ENCODE results near the gene CBLB.

The CBLB gene

DNA sequence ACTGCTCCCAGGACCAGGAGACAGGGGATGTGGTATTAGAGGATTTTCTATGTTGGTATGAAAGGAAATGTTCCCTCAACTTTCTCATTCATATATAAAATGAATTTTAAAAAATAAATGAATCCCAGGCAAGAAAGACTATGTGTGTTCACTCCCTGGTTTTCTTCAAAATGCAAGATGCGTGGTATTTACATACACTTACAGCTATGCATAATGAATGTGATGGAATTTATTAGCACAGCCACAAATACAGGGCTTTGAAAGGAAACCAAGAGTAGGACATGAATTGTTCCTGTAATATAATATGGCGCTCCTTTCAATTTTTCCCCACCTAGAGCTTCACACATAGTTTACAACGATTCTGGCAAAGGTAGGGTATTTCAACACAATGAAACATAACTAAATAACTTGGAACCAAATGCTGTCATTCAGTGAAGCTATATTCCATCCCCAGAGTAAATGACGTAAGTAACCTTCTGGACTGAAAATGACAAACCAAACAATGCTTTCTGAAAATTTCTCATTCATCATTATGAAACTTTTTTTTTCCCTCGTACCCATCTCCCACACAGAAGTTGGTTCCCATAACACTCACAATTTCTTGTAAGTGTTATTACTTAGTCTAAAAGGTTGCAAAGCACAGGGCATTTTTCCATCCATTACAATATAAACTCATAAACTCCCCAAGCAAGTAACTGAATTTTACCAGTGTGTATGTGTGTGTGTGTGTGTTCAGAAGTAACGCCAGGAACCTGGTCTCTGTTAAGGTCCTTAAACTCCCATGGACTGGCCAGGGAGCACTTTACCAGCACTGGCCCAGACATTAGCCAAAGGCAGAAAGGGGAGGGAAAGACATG is 41.8 kb downstream of the CBLB start:
- no peak for TF ChIP-seq FOXP2 (optimal IDR thresholded peaks at IDR 0.05; ENCODE audit: borderline replicate concordance, extremely low read depth, extremely low read length, insufficient read depth)
- no peak for TF ChIP-seq REST (IDR thresholded peaks at IDR 0.05; ENCODE audit: insufficient read depth in 1 of 2, low read depth in 2 of 2, low read length in 2 of 2)
- TF ChIP-seq POLR2AphosphoS5 (IDR thresholded peaks at IDR 0.05; ENCODE audit: low read depth, low read length), result no peak
- TF ChIP-seq SIN3A (IDR thresholded peaks at IDR 0.05; ENCODE audit: borderline replicate concordance, insufficient read depth, low read length), result no peak
- no peak for TF ChIP-seq TAF1 (IDR thresholded peaks at IDR 0.05; ENCODE audit: borderline replicate concordance, insufficient read depth, low read length)

- TF ChIP-seq TAF1 (IDR thresholded peaks at IDR 0.05; ENCODE audit: borderline replicate concordance, insufficient read depth, low read length) (no peak), REST (IDR thresholded peaks at IDR 0.05; ENCODE audit: insufficient read depth in 1 of 2, low read depth in 2 of 2, low read length in 2 of 2) (no peak)
Measured at GRCh38 chr3:105824129-105824528, 44.7 kb downstream of the CBLB start.

- TF ChIP-seq SIN3A (IDR thresholded peaks at IDR 0.05; ENCODE audit: borderline replicate concordance, insufficient read depth, low read length) (no peak), REST (IDR thresholded peaks at IDR 0.05; ENCODE audit: insufficient read depth in 1 of 2, low read depth in 2 of 2, low read length in 2 of 2) (no peak), POLR2AphosphoS5 (IDR thresholded peaks at IDR 0.05; ENCODE audit: low read depth, low read length) (no peak), FOXP2 (optimal IDR thresholded peaks at IDR 0.05; ENCODE audit: borderline replicate concordance, extremely low read depth, extremely low read length, insufficient read depth) (no peak), TAF1 (IDR thresholded peaks at IDR 0.05; ENCODE audit: borderline replicate concordance, insufficient read depth, low read length) (no peak)
Measured at GRCh38 chr3:105823149-105823867, 45.5 kb downstream of the CBLB start.

DNA sequence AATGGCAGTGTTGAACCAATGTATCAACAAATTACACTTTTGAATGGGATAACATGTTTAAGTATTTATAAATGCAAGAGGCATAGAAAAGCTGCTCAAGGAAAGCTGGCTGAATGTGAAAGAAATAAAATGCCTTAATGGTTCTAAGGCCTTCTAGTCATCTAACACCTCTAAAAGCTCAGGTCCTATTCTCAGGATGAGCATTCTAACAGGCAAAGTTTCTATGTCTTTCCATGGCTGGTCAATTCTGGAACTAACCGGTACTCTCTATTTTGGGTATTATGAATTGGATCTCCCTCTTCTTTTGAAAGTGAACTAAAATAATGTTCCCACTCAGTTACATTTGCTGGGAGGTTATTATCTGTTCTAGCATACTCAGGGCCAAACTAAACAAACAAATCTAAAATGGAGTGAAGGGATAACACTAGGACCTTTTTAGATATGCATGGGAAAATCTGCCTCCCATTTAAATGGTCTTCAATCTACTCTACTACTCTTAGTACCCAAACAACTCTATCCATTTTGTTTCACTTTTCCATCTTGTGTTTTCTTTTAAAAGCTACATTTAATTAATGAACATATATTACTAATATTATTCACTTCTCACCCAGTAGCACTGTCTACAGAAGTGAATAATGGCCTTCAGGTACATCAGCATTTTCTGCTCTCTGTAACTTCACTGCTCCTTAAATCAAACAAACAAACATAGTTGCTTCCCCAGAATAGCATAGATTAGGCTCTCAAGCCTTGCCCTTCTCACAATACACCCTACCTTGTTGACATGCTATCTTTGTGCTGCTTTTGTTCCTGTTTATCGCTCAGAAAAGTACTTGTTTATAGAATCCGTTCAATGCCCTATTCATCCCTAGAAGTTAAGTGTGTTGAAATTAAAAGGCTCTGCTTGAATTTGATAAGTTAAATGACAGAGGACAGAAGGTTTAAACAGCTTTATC is 46.4 kb downstream of the CBLB start:
- TF ChIP-seq REST (IDR thresholded peaks at IDR 0.05; ENCODE audit: insufficient read depth in 1 of 2, low read depth in 2 of 2, low read length in 2 of 2), result no peak
